Suprapubic skin (tissue), 4 donors: Measurements from ENCODE around the gene GAPDHS.

Source experiments
- EP300 ChIP-seq: sonication (generic); formaldehyde crosslinking; IDR thresholded peaks from one replicate; pipeline ENCODE4 v1.6.1; 2017; ENCODE audit warnings: antibody characterized with exemption
- POLR2AphosphoS5 ChIP-seq, 3 donors: sonication (generic); formaldehyde crosslinking; IDR thresholded peaks; one replicate each; pipeline ENCODE4 v1.6.1; 2017; ENCODE audit warnings: antibody characterized with exemption in 3 of 3
- TF ChIP-seq, protein P1 (sequence below), 2 donors: fragments of 200-600 bp in 1 of 2; fragments of 450-650 bp in 1 of 2; sonication (generic) in 1 of 2; IDR thresholded peaks; one replicate each; pipeline ENCODE4 v1.5.1; 2016 to 2019; ENCODE audit warnings: antibody characterized with exemption in 2 of 2, mild to moderate bottlenecking in 1 of 2, moderate library complexity in 1 of 2

DNA sequence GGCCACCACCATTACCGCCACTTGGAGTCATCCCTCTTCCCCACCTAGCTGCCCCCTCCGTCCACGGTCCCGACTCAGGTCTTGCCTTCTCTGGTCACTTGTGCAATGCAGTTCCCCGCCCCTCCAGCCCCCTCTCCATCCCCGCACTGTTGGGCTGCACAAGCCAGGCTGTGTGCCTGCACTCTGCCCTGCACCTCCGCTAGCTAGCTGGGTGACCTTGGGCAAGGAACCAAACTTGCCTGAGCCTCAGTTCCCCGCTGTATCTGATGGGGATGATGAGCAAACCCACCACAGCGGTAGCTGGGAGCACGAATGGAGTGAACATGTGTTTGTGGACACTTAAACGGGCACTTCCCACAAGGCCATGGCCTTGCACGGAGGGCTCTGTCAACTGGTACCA lies 6.6 kb downstream of the GAPDHS start:
- TF ChIP-seq, protein P1, sequence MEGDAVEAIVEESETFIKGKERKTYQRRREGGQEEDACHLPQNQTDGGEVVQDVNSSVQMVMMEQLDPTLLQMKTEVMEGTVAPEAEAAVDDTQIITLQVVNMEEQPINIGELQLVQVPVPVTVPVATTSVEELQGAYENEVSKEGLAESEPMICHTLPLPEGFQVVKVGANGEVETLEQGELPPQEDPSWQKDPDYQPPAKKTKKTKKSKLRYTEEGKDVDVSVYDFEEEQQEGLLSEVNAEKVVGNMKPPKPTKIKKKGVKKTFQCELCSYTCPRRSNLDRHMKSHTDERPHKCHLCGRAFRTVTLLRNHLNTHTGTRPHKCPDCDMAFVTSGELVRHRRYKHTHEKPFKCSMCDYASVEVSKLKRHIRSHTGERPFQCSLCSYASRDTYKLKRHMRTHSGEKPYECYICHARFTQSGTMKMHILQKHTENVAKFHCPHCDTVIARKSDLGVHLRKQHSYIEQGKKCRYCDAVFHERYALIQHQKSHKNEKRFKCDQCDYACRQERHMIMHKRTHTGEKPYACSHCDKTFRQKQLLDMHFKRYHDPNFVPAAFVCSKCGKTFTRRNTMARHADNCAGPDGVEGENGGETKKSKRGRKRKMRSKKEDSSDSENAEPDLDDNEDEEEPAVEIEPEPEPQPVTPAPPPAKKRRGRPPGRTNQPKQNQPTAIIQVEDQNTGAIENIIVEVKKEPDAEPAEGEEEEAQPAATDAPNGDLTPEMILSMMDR (IDR thresholded peaks at IDR 0.05): no peak
- no peak for TF ChIP-seq EP300
- TF ChIP-seq POLR2AphosphoS5 (IDR thresholded peaks at IDR 0.05): no peak
